Adipocyte (in vitro differentiated cells): Measurements from ENCODE around the gene UPK2.
"Not testable (repeated sequence)": the region's sequence is repeated elsewhere in the genome, so short reads cannot be mapped to it uniquely, and the experiment has no call there.

ENCODE experiments used
- DNase-seq: peaks from one replicate; pipeline ENCODE4 v3.0.0-alpha.2; 2015; ENCODE audit warnings: low read depth
- H3K27me3 ChIP-seq: replicated peaks from 2 replicates; pipeline ENCODE4 v1.7.0; 2013; ENCODE audit warnings: mild to moderate bottlenecking, low read length, moderate library complexity; ENCODE audit not compliant: control insufficient read depth, insufficient read depth
- H3K36me3 ChIP-seq: 2 replicates; pipeline ENCODE4 v1.7.0; 2013; ENCODE audit warnings: low read length, mild to moderate bottlenecking, moderate library complexity; ENCODE audit not compliant: control insufficient read depth, insufficient read depth, severe bottlenecking
- H3K4me1 ChIP-seq: 2 replicates; pipeline ENCODE4 v1.7.0; 2013; ENCODE audit warnings: mild to moderate bottlenecking, low read length, moderate library complexity; ENCODE audit not compliant: control insufficient read depth, insufficient read depth
- H3K4me3 ChIP-seq: 2 replicates; pipeline ENCODE4 v1.7.0; 2013; ENCODE audit warnings: mild to moderate bottlenecking, low read length, moderate library complexity
- H3K9ac ChIP-seq: 2 replicates; pipeline ENCODE4 v1.7.0; 2013; ENCODE audit warnings: mild to moderate bottlenecking, low read length, moderate library complexity
- H3K9me3 ChIP-seq: 2 replicates; pipeline ENCODE4 v1.7.0; 2013; ENCODE audit warnings: mild to moderate bottlenecking, low read length, moderate library complexity; ENCODE audit not compliant: control insufficient read depth

The UPK2 gene

DNA sequence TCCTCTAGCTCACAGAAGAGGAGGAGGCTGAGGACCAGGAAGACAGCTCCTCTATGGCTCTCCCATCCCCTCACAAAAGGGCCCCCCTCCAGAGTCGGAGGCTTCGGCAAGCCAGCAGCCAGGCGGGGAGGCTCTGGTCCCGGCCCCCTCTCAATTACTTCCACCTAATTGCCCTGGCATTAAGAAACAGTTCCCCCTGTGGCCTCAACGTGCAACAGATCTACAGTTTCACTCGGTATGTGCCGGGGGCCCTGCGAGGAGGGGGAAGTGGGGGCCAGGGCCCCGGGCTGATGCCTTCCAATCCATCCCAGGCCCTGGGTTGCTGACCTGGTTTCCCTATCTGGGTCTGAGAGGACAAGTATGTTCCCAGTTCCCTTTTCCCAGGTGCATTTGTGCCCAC, 23.3 kb downstream of the UPK2 start:
- Histone ChIP-seq H3K27me3 (peaks cover 36% of the 10 kb centered on the region), H3K9ac (no peak overlapping the region), H3K4me3 (no peak overlapping the region), H3K9me3 (no peaks in the 10 kb centered on the region), H3K4me1 (peaks cover 8% of the 10 kb centered on the region), H3K36me3 (no peaks in the 10 kb centered on the region)
- no peak for DNase-seq

DNA sequence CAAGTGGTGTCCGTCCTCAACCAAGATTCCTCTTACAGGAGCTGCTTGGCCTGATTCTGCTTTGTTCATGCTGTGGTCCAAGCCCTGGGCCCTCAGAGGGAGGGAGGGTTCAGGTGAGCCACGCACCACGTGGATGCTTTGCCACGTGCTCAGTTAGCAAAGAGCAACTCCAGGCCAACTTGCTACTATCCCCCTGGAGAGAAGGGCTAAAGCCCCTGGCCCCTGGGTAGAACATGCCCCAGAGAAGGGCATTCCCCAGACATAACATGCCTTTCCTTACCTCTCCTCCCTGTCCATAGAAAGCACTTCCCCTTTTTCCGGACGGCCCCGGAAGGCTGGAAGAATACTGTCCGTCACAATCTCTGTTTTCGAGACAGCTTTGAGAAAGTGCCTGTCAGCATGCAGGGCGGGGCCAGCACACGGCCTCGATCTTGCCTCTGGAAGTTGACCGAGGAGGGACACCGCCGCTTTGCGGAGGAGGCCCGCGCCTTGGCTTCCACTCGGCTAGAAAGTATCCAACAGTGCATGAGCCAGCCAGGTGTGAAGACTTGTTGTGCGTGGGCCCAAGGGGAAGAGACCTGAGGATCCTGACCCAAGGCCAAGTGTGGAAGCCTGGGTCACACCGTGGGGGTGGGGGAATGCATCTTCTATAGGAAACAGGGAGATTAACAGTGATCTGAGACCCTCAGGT, 24.2 kb downstream of the UPK2 start:
- peak overlapping the region; percentile 30 for H3K9ac ChIP-seq
- H3K4me3 ChIP-seq: peak overlapping the region; percentile 74
- peaks cover 27% of the 10 kb centered on the region for H3K27me3 ChIP-seq
- no peak for DNase-seq
- no peaks in the 10 kb centered on the region for H3K36me3 ChIP-seq
- no peaks in the 10 kb centered on the region for H3K9me3 ChIP-seq
- H3K4me1 ChIP-seq: peaks cover 8% of the 10 kb centered on the region

DNA sequence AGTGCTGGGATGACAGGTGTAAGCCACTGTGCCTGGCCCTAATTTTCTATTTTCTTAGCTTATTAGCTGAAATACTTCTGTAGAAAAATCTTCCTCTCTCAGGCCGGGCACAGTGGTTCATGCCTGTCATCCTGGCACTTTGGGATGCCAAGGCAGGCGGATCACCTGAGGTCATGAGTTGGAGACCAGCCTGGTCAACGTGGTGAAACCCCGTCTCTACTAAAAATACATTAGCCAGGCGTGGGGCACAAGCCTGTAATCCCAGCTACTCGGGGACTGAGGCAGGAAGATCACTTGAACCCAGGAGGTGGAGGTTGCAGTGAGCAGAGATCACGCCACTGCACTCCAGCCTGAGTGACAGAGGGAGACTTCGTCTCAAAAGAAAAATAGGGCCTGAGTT, 28.2 kb downstream of the UPK2 start:
- not testable (repeated sequence) for H3K9ac ChIP-seq, H3K36me3 ChIP-seq, DNase-seq, H3K4me3 ChIP-seq, H3K9me3 ChIP-seq, H3K4me1 ChIP-seq
- peaks cover 11% of the 10 kb centered on the region for H3K27me3 ChIP-seq

DNA sequence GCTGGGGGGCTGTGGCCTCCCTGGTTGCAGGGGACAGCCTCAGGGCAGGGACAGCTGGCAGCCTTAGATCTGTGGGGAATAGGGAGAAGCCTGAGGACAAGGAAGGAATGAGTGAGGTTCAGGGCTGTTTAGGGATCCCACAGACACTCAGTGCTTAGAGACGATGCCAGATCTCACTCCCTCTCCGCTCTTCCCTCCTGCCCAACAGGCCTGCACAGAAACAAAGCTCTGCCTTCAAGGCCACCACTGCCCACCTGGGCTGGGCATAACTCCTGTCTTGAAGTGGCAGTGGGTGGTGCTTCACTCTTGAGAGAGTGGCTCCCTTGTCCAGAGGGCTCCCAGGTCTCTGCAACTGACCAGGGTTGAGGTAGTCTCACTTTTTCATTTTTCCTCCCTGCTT, 28.7 kb downstream of the UPK2 start:
- H3K4me1 ChIP-seq: peaks cover 8% of the 10 kb centered on the region
- no peak overlapping the region for H3K9ac ChIP-seq
- no peaks in the 10 kb centered on the region for H3K36me3 ChIP-seq
- no peak for DNase-seq
- peaks cover 6% of the 10 kb centered on the region for H3K27me3 ChIP-seq
- H3K4me3 ChIP-seq: no peak overlapping the region
- no peaks in the 10 kb centered on the region for H3K9me3 ChIP-seq

DNA sequence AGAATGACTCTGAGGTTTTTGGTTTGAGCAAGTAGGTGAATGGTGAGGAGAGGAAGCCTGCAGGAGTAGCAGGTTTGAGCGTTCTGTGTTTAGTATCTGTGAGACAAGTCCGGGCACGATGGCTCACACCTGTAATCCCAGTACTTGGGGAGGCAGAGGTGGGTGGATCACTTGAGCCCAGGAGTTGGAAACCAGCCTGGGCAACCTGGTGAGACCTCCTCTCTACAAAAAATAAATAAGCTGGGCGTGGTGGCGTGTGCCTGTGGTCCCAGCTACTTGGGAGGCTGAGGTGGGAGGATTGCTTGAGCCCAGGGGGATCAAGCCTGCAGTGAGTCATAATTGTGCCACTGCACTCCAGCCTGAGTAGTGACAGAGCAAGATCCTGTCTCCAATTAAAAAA, 32.2 kb downstream of the UPK2 start:
- H3K9me3 ChIP-seq: no peaks in the 10 kb centered on the region
- no peak for DNase-seq
- no peaks in the 10 kb centered on the region for H3K27me3 ChIP-seq
- no peak overlapping the region for H3K9ac ChIP-seq
- H3K4me3 ChIP-seq: no peak overlapping the region
- no peaks in the 10 kb centered on the region for H3K4me1 ChIP-seq
- no peaks in the 10 kb centered on the region for H3K36me3 ChIP-seq

DNA sequence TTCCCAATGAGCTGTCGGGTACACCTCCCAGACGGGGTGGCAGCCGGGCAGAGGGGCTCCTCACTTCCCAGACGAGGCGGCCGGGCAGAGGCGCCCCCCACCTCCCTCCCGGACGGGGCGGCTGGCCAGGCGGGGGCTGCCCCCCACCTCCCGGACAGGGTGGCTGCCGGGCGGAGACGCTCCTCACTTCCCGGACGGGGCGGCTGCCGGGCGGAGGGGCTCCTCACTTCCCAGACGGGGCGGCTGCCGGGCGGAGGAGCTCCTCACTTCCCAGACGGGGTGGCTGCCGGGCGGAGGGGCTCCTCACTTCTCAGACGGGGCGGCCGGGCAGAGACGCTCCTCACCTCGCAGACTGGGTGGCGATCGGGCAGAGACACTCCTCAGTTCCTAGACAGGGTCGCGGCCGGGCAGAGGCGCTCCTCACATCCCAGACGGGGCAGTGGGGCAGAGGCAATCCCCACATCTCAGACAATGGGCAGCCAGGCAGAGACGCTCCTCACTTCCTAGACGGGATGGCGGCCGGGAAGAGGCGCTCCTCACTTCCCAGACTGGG, 35.5 kb downstream of the UPK2 start:
- DNase-seq, H3K9ac ChIP-seq: not testable (repeated sequence)

DNA sequence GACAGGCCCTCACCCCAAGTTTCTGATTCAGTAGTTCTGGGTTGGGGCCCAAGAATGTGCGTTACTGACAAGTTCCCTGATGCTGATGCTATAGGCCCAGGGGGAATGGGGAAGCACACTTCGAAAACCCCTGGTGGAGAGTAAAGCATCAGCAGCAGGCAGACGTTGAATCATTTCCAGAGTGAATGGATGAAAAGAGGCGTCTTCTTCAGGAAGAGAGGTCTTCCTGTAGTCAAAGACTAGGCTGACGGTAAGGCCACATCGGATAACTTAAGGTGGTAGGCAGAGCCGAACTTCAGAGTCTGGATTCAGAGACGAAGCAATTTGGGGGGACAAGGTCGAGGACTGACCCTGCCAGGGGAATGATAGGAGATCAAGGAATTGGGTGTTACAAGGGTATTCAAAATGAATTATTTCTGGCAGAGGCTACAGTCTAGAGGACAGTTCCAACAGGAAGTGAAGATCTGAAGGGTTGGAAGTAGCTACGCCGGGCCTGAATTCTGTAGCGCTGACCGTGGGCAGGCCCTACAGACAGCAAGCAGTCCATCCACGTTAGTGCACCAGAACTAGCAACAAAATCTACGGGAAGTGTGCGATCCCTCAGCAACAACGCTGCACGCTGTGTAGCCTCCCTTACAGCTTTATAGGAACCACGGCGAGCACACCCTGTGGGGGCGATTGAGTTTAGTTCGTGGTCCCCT, 41.0 kb downstream of the UPK2 start:
- Histone ChIP-seq H3K4me1 (peaks cover 21% of the 10 kb centered on the region), H3K4me3 (peak overlapping the region; percentile 89), H3K27me3 (no peaks in the 10 kb centered on the region), H3K9me3 (no peaks in the 10 kb centered on the region), H3K36me3 (peaks cover 19% of the 10 kb centered on the region), H3K9ac (peak overlapping the region; percentile 91)
- DNase-seq: peak; percentile 43

More for the DNA sequence above, 35.5 kb downstream of the UPK2 start:
- H3K36me3 ChIP-seq, H3K4me3 ChIP-seq, H3K9me3 ChIP-seq, H3K27me3 ChIP-seq, H3K4me1 ChIP-seq: not testable (repeated sequence)

DNA sequence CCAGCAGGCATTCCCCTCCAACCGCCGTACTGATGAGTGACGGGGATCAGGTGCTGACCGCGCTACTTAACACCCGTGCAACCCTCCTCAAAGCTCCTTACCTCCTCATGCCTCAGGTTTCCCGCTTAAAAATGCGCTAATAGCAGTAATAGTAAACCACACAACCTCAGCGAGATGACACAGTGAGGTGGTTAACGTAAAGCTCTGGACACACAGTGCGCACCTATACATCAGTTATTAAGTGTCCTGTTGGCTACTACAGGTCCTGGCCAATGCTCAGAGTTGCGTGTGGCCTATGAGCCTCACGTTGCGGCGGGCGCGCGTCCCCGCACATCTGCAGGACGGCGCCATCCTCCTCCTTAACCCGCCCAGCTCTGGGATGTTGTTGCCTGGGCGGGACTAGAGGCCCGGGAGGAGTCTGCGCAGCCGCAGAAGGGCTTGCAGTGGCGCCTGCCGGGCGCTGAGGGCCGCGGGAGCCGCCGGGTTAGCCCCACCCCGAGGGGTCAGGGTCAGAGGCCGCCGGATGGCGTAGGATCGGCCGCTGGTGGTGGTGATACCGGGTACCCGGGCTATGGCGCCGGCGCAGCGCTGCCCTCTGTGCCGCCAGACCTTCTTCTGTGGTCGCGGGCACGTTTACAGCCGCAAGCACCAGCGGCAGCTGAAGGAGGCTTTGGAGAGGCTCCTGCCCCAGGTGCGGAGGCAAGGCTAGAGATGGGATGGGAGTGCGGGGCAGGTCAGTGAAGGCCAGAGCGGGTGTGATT, 41.7 kb downstream of the UPK2 start, which contains the start of gene CENATAC:
TSS of gene CENATAC (plus strand) at position 512 of the 761 bp plus-strand sequence. CDS start at position 572, 60 bp downstream.
- H3K9me3 ChIP-seq: no peaks in the 10 kb centered on the region
- H3K27me3 ChIP-seq: no peaks in the 10 kb centered on the region
- peaks cover 26% of the 10 kb centered on the region for H3K36me3 ChIP-seq
- H3K4me3 ChIP-seq: peak within 1 kb of the TSS; percentile 89
- peak within 1 kb of the TSS; percentile 91 for H3K9ac ChIP-seq
- peak; percentile 95 for DNase-seq
- peaks cover 21% of the 10 kb centered on the region for H3K4me1 ChIP-seq

DNA sequence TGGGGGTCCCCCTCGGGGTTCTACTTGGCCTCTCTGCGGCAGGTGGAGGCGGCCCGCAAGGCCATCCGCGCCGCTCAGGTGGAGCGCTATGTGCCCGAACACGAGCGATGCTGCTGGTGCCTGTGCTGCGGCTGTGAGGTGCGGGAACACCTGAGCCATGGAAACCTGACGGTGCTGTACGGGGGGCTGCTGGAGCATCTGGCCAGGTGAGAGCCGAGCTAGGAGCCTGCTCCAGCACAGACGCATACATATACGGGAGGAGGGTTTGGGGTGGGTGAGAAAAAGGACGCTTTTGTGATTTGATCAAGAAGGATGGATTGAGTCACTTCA, 42.3 kb downstream of the UPK2 start:
- peak overlapping the region; percentile 91 for H3K9ac ChIP-seq
- no peaks in the 10 kb centered on the region for H3K9me3 ChIP-seq
- H3K27me3 ChIP-seq: no peaks in the 10 kb centered on the region
- DNase-seq: no peak
- H3K4me3 ChIP-seq: peak overlapping the region; percentile 89
- peaks cover 32% of the 10 kb centered on the region for H3K36me3 ChIP-seq
- peaks cover 21% of the 10 kb centered on the region for H3K4me1 ChIP-seq

DNA sequence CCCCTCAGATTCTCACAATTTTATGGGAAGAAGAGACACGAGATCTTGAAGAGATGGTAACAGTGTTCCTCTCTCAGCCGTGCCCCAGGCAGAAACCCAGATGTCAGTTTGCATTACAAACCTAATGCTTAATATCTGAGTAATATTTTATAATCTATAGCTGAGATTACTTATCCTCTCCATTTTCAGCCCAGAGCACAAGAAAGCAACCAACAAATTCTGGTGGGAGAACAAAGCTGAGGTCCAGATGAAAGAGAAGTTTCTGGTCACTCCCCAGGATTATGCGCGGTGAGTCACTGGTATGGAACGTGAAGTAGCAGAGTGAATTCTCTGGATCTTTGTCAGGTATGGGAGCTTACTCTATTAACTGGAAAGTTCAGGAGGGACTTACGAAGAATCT, 42.7 kb downstream of the UPK2 start:
- Histone ChIP-seq H3K9me3 (no peaks in the 10 kb centered on the region), H3K9ac (peak overlapping the region; percentile 91), H3K4me1 (peaks cover 21% of the 10 kb centered on the region), H3K36me3 (peaks cover 33% of the 10 kb centered on the region), H3K4me3 (peak overlapping the region; percentile 89), H3K27me3 (no peaks in the 10 kb centered on the region)
- DNase-seq: peak; percentile 50

DNA sequence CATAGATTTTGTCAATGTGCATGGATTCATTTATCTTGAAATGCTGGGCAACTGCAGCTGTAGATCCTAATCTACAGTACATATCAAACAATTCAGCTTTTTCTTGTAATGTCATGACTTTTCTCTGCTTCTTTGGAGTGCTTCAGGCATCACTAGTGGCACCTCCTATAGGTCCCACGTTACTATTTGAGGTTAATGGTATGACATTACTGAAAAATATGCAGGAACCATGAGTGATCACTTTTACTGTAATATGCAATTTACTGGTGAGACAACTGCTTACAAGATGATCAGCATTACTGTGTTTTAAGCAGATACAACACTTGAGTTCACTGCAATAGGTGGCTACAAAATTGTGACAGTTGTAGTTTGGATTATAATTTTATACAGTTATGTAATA, 44.8 kb downstream of the UPK2 start:
- H3K4me1 ChIP-seq: peaks cover 21% of the 10 kb centered on the region
- no peak overlapping the region for H3K9ac ChIP-seq
- H3K9me3 ChIP-seq: no peaks in the 10 kb centered on the region
- no peak overlapping the region for H3K4me3 ChIP-seq
- H3K27me3 ChIP-seq: no peaks in the 10 kb centered on the region
- peak; percentile 17 for DNase-seq
- H3K36me3 ChIP-seq: peaks cover 35% of the 10 kb centered on the region
